ENCODE measurements around the gene NOL4L. TPM values are rescaled to one million over a fixed set of nuclear protein-coding genes. Genes with fewer than 3 reads are reported as not detected.
A peak's percentile ranks its signal among the peaks of the same experiment; 100 is the strongest.

NOL4L gene
- total RNA-seq, 2 experiments from 2014 or later, result 53.1 to 55.6 TPM

- intact Hi-C loops (cut with DNase I, micrococcal nuclease), result no loop called here
- Mint-ChIP-seq H3K9me3 (no peaks in the 10 kb centered on the region), H3K27me3 (no peaks in the 10 kb centered on the region), H3K36me3 (ENCODE audit: low read depth) (peaks cover 86% of the 10 kb centered on the region), H3K27ac (peak overlapping the region; percentile 96), H3K4me1 (ENCODE audit: low read depth) (peaks cover 61% of the 10 kb centered on the region), H3K4me3 (peak overlapping the region; percentile 25)
- no peak for DNase-seq
- H3K27ac ChIP-seq (ENCODE audit: low read depth in 1 of 2, low read length in 2 of 2), result no peak overlapping the region
- TF ChIP-seq CTCF (IDR thresholded peaks at IDR 0.05), result no peak
- POLR2A ChIA-PET, result interaction anchor here (0.9 to 1.4 kb wide), 3 partner anchors 8 to 30 kb away, joined by 3 to 6 read pairs (median 3); no protein-coding TSS in a partner anchor
- H3K4me1 ChIP-seq (ENCODE audit: insufficient read depth, low read length), result peaks cover 73% of the 10 kb centered on the region
- CTCF ChIA-PET, result no interaction called here
- peaks cover 69% of the 10 kb centered on the region for H3K36me3 ChIP-seq (ENCODE audit: insufficient read depth, low read length)
- H3K4me3 ChIP-seq (ENCODE audit: low read length), result no peak overlapping the region
- no peaks in the 10 kb centered on the region for H3K27me3 ChIP-seq (ENCODE audit: control insufficient read depth in 1 of 2, insufficient read depth in 2 of 2, low read length in 2 of 2)
- no peak for ATAC-seq (ENCODE audit: poor library complexity)
- no peaks in the 10 kb centered on the region for H3K9me3 ChIP-seq (ENCODE audit: control insufficient read depth in 1 of 2, insufficient read depth in 1 of 2, low read length in 2 of 2)
Measured at GRCh38 chr20:32515631-32516101, 69.5 kb downstream of the NOL4L start.

GRCh38 chr20:32514760-32515159 is 70.4 kb downstream of the NOL4L start:
- Histone ChIP-seq H3K4me3 (ENCODE audit: low read length) (no peak overlapping the region), H3K9me3 (ENCODE audit: control insufficient read depth in 1 of 2, insufficient read depth in 1 of 2, low read length in 2 of 2) (no peaks in the 10 kb centered on the region), H3K27me3 (ENCODE audit: control insufficient read depth in 1 of 2, insufficient read depth in 2 of 2, low read length in 2 of 2) (no peaks in the 10 kb centered on the region), H3K4me1 (ENCODE audit: insufficient read depth, low read length) (peaks cover 82% of the 10 kb centered on the region), H3K36me3 (ENCODE audit: insufficient read depth, low read length) (peaks cover 69% of the 10 kb centered on the region), H3K27ac (ENCODE audit: low read depth in 1 of 2, low read length in 2 of 2) (no peak overlapping the region)
- Mint-ChIP-seq H3K36me3 (ENCODE audit: low read depth) (peaks cover 90% of the 10 kb centered on the region), H3K4me3 (peak overlapping the region; percentile 71), H3K9me3 (no peaks in the 10 kb centered on the region), H3K27me3 (no peaks in the 10 kb centered on the region), H3K4me1 (ENCODE audit: low read depth) (peaks cover 70% of the 10 kb centered on the region), H3K27ac (peak overlapping the region; percentile 96)
- intact Hi-C loops (cut with DNase I, micrococcal nuclease), result no loop called here
- ChIA-PET POLR2A (interaction anchor here (0.7 to 1.1 kb wide), 4 partner anchors 9 to 143 kb away, joined by 3 read pairs; no protein-coding TSS in a partner anchor), CTCF (interaction anchor here (0.9 kb wide), 1 partner anchor 13 kb away, joined by 3 read pairs; no protein-coding TSS in a partner anchor)
- ATAC-seq (ENCODE audit: poor library complexity), result no peak
- no peak for TF ChIP-seq CTCF (IDR thresholded peaks at IDR 0.05)
- peak in 1 of 14 experiments; percentile 28 for DNase-seq

- H3K4me3 ChIP-seq (ENCODE audit: low read length), result peak overlapping the region; percentile 60
- intact Hi-C loops (cut with DNase I, micrococcal nuclease), result no loop called here
- peaks cover 95% of the 10 kb centered on the region for H3K4me1 ChIP-seq (ENCODE audit: insufficient read depth, low read length)
- Mint-ChIP-seq H3K4me1 (ENCODE audit: low read depth) (peaks cover 84% of the 10 kb centered on the region), H3K4me3 (peak overlapping the region; percentile 88), H3K9me3 (no peaks in the 10 kb centered on the region), H3K27ac (peak overlapping the region; percentile 96), H3K36me3 (ENCODE audit: low read depth) (peaks cover 83% of the 10 kb centered on the region), H3K27me3 (no peaks in the 10 kb centered on the region)
- H3K9me3 ChIP-seq (ENCODE audit: control insufficient read depth in 1 of 2, insufficient read depth in 1 of 2, low read length in 2 of 2), result no peaks in the 10 kb centered on the region
- H3K27ac ChIP-seq (ENCODE audit: low read depth in 1 of 2, low read length in 2 of 2), result peak overlapping the region; percentile 43 to 50
- no peak for TF ChIP-seq CTCF (IDR thresholded peaks at IDR 0.05)
- ChIA-PET CTCF (interaction anchor here (1.1 kb wide), 1 partner anchor 139 kb away, joined by 3 read pairs; no protein-coding TSS in a partner anchor), POLR2A (interaction anchor here (0.7 to 6.9 kb wide), 4 partner anchors 28 to 155 kb away, joined by 3 to 48 read pairs (median 3); partner anchors contain the start of gene ASXL1)
- H3K27me3 ChIP-seq (ENCODE audit: control insufficient read depth in 1 of 2, insufficient read depth in 2 of 2, low read length in 2 of 2), result no peaks in the 10 kb centered on the region
- peak in 1 of 14 experiments; percentile 26 for DNase-seq
- no peak for ATAC-seq (ENCODE audit: poor library complexity)
- peaks cover 54% of the 10 kb centered on the region for H3K36me3 ChIP-seq (ENCODE audit: insufficient read depth, low read length)
Measured at GRCh38 chr20:32513031-32513866, 71.9 kb downstream of the NOL4L start.
